Endothelial cell of umbilical vein (primary cell): ENCODE data around the gene SCLY.

ENCODE experiments used
- EZH2 ChIP-seq: IDR thresholded peaks from 2 replicates; pipeline ENCODE4 v1.6.1; 2012; ENCODE audit warnings: borderline replicate concordance, low read depth, mild to moderate bottlenecking, moderate library complexity, low read length, inconsistent platforms; ENCODE audit not compliant: severe bottlenecking
- JUN ChIP-seq: IDR thresholded peaks from 2 replicates; pipeline ENCODE4 v1.6.1; 2011; ENCODE audit warnings: borderline replicate concordance, low read depth; ENCODE audit not compliant: insufficient read length, insufficient read depth
- MYC ChIP-seq: IDR thresholded peaks from one replicate; pipeline ENCODE4 v1.6.1; 2011; ENCODE audit warnings: mild to moderate bottlenecking, low read depth, low read length
- POLR2AphosphoS5 ChIP-seq: IDR thresholded peaks from 2 replicates; pipeline ENCODE4 v1.6.1; 2012; ENCODE audit warnings: low read depth, mild to moderate bottlenecking, control low read depth, low read length, moderate library complexity; ENCODE audit not compliant: insufficient read depth

DNA sequence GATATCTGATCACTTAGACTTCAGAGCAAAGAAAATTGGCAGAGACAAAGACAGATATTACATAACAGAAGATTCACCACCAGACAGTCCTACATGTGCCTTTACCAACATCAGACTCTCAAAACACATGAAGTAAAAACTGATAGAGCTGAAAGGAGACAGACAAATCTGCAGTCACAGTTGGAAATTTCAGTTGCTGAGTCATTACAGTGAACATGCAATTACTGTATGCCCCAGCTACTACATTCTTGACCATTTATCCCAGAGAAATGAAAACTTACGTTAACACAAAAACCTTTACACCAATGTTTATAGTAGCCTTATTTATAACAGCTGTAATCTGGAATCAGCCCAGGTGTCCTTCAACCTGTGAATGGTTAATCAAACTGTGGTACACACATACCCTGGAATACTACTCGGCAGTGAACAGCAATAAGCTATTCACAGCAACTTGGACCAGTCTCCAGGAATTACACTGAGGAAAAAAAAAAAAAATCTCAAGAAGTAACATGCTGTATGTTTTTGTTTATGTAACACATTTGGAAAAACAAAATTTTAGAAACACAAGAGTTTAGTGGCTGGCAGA is 7.5 kb upstream of the SCLY start:
- TF ChIP-seq MYC = no peak
- no peak for TF ChIP-seq POLR2AphosphoS5
- no peak for TF ChIP-seq JUN
- TF ChIP-seq EZH2 = no peak
